ENCODE results near the gene TMEM87B. TPM values are rescaled to one million over a fixed set of nuclear protein-coding genes. Genes with fewer than 3 reads are reported as not detected.

Gene TMEM87B
- total and polyA plus RNA-seq, 8 donors: 24.6 to 36.8 (median 28.4) TPM

DNA sequence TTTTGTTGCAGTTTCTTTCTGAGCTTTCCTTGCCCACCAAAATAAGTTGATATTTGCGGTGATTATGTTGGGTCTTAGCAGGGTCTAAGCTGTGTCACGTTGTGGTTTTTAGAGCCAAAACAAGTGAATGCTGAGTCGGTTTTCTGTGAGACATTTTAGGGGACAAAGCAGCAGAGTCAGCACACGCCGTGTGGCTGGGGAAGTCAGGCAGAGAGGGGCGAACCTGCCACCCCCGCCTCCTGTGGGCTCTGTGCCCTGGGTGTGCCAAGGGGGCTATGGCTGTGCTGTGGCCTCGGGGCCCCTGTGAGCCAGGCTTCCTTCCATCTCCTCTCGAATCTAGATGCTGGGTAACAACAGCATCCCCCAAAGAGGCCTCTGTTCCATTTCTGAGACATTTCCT is 30.8 kb upstream of the TMEM87B start:
- ATAC-seq (no peak), DNase-seq (no peak)
- intact Hi-C loops (cut with DNase I): no loop called here
- Histone ChIP-seq H3K4me1 (peaks cover 0 to 19% of the 10 kb centered on the region in 2 donors), H3K9me3 (no peaks in the 10 kb centered on the region), H3K27ac (no peak overlapping the region), H3K4me3 (no peak overlapping the region), H3K36me3 (peaks cover 0 to 51% of the 10 kb centered on the region in 2 donors), H3K27me3 (no peaks in the 10 kb centered on the region)
- TF ChIP-seq CTCF (IDR thresholded peaks at IDR 0.05): no peak

DNA sequence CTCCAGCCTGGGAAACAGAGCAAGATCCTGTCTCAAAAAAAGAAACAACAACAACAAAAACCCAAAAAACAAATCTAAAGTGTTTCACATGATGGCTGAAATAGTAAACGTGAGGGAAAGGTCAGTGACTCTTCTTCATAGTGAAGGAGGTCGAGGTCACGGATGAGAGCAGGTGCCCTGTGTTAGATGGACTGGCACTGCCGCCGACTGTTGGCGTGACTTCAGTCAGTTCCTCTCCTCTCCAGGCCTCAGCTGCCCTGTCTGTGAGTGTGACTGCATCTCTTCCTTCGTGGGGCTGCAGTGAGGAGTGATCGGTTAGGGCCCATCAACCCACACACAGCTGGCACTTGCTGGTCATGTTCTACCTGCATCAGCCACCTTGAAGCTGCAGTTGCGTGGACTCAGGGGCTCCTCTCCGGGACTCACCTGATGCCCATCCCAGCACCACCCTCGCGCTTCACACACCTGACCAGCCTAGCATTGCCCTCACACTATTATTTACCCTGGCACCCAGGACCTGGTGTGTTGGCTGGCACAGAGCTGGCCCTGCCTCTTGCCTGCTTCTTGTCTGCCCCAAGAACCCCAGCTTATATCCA is 30.1 kb upstream of the TMEM87B start:
- peaks cover 0 to 19% of the 10 kb centered on the region in 2 donors for H3K4me1 ChIP-seq
- no peak overlapping the region for H3K27ac ChIP-seq
- H3K9me3 ChIP-seq: no peaks in the 10 kb centered on the region
- H3K36me3 ChIP-seq: peaks cover 0 to 51% of the 10 kb centered on the region in 2 donors
- H3K27me3 ChIP-seq: no peaks in the 10 kb centered on the region
- TF ChIP-seq CTCF (IDR thresholded peaks at IDR 0.05): no peak
- intact Hi-C loops (cut with DNase I): no loop called here
- DNase-seq (no peak), ATAC-seq (no peak)
- H3K4me3 ChIP-seq: no peak overlapping the region

GRCh38 chr2:112026509-112026908 is 28.6 kb upstream of the TMEM87B start:
- DNase-seq: peak in 1 of 4 donors; percentile 43
- H3K27me3 ChIP-seq: no peaks in the 10 kb centered on the region
- H3K36me3 ChIP-seq: peaks cover 0 to 41% of the 10 kb centered on the region in 2 donors
- no peak for ATAC-seq
- no peak for TF ChIP-seq CTCF (IDR thresholded peaks at IDR 0.05)
- H3K4me1 ChIP-seq: peaks cover 0 to 23% of the 10 kb centered on the region in 2 donors
- H3K4me3 ChIP-seq: no peak overlapping the region
- no peaks in the 10 kb centered on the region for H3K9me3 ChIP-seq
- no peak overlapping the region for H3K27ac ChIP-seq
- intact Hi-C loops (cut with DNase I): no loop called here

DNA sequence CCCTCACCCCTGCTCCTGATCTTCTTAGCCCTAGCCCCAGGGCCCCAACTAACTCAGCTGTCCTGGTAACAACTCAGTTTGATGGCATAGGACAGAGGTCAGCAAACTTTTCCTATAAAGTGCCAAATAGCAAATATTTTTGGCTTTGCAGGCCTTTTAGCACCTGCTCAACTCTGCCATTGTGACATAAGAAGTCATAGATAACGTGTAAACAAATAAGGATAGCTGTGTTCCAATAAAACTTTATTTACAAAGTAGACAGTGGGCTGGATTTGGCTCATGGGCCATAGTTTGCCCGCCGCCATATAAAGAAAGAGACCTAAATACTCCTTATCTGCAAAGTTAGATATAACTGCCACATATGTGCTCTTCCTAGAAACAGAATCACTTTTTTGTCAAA is 27.3 kb upstream of the TMEM87B start:
- TF ChIP-seq CTCF (IDR thresholded peaks at IDR 0.05): no peak
- no peak overlapping the region for H3K27ac ChIP-seq
- H3K27me3 ChIP-seq: no peaks in the 10 kb centered on the region
- no peaks in the 10 kb centered on the region for H3K9me3 ChIP-seq
- intact Hi-C loops (cut with DNase I): no loop called here
- peaks cover 0 to 32% of the 10 kb centered on the region in 2 donors for H3K36me3 ChIP-seq
- peaks cover 5 to 34% of the 10 kb centered on the region in 2 donors for H3K4me1 ChIP-seq
- no peak for ATAC-seq
- no peak for DNase-seq
- H3K4me3 ChIP-seq: no peak overlapping the region

- Histone ChIP-seq H3K27me3 (no peaks in the 10 kb centered on the region), H3K27ac (no peak overlapping the region), H3K4me1 (peaks cover 19 to 40% of the 10 kb centered on the region in 2 donors), H3K9me3 (no peaks in the 10 kb centered on the region), H3K4me3 (no peak overlapping the region), H3K36me3 (peaks cover 0 to 25% of the 10 kb centered on the region in 2 donors)
- intact Hi-C loops (cut with DNase I): no loop called here
- no peak for TF ChIP-seq CTCF (IDR thresholded peaks at IDR 0.05)
- ATAC-seq (no peak), DNase-seq (no peak)
These were observed 25.9 kb upstream of the TMEM87B start for GRCh38 chr2:112029164-112029563.

Data from left lung (tissue), 10 donors.